ENCODE results near the gene PNCK.
A peak's percentile ranks its signal among the peaks of the same experiment; 100 is the strongest.

DNA sequence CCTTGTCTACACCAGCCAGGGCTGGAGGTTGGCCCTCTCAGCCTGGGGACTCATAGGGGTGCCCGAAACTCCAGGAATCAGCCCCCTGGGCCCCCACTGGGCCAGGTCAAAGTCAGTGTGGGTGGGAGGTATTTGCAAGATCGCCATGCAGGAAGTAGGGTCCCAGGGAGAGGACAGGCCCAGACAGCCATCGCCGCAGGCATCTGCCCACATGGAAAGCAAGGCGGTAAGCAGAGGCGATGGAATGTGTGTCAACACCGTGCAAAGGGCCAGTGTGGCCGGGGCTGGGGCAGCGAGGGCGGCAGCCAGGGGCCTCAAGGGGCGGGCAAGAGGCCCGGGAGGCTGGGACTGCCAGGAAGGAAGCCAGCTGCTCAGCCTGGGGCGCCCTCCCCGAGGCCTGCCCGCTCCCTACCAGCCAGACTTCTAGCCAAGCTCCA is 45.9 kb downstream of the PNCK start:
- TF ChIP-seq GTF2F1 (IDR thresholded peaks at IDR 0.05; ENCODE audit: low read length) = no peak
- TF ChIP-seq KAT7 (CRISPR knock-in tag; IDR thresholded peaks at IDR 0.05; ENCODE audit: borderline replicate concordance) = no peak
- peak; percentile 66 for TF ChIP-seq RXRA (CRISPR knock-in tag; IDR thresholded peaks at IDR 0.05)
- TF ChIP-seq, protein P1, sequence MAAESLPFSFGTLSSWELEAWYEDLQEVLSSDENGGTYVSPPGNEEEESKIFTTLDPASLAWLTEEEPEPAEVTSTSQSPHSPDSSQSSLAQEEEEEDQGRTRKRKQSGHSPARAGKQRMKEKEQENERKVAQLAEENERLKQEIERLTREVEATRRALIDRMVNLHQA (CRISPR knock-in tag; IDR thresholded peaks at IDR 0.05) = no peak
- TF ChIP-seq ZBTB8A (CRISPR knock-in tag; IDR thresholded peaks at IDR 0.05; ENCODE audit: borderline replicate concordance, low read depth) = no peak
- no peak for TF ChIP-seq ZNF253 (CRISPR knock-in tag; IDR thresholded peaks at IDR 0.05; ENCODE audit: borderline replicate concordance)
- no peak for TF ChIP-seq RAD51 (IDR thresholded peaks at IDR 0.05; ENCODE audit: borderline replicate concordance)
- peak; percentile 41; the same call in 1 of the 2 replicates for TF ChIP-seq ZNF317 (CRISPR knock-in tag; IDR thresholded peaks at IDR 0.05)

Measured in HepG2 (cell line).